Right kidney (tissue), 1 donor: ENCODE data around the gene SPOCK3.
"Not testable (repeated sequence)": the region's sequence is repeated elsewhere in the genome, so short reads cannot be mapped to it uniquely, and the experiment has no call there.

Source experiments
- DNase-seq: peaks from one replicate; pipeline ENCODE4 v3.0.0-alpha.2; 2016

The SPOCK3 gene

GRCh38 chr4:166957451-166957850 lies 276.8 kb downstream of the SPOCK3 start:
- DNase-seq: no peak

- no peak for DNase-seq
Measured at GRCh38 chr4:166956484-166956883, 277.8 kb downstream of the SPOCK3 start.

GRCh38 chr4:166941629-166942028 lies 292.7 kb downstream of the SPOCK3 start:
- no peak for DNase-seq

GRCh38 chr4:166930464-166930863 lies 303.8 kb downstream of the SPOCK3 start:
- no peak for DNase-seq

GRCh38 chr4:166924424-166924823 lies 309.9 kb downstream of the SPOCK3 start:
- no peak for DNase-seq

GRCh38 chr4:166913926-166914325 lies 320.4 kb downstream of the SPOCK3 start:
- DNase-seq: no peak

GRCh38 chr4:166903408-166903807 lies 330.9 kb downstream of the SPOCK3 start:
- peak; percentile 3 for DNase-seq

GRCh38 chr4:166902941-166903340 lies 331.4 kb downstream of the SPOCK3 start:
- no peak for DNase-seq

GRCh38 chr4:166896254-166896653 lies 338.0 kb downstream of the SPOCK3 start:
- DNase-seq: no peak

- DNase-seq: no peak
Measured at GRCh38 chr4:166895771-166896170, 338.5 kb downstream of the SPOCK3 start.

- no peak for DNase-seq
Measured at GRCh38 chr4:166887457-166887856, 346.8 kb downstream of the SPOCK3 start.

GRCh38 chr4:166886718-166887117 lies 347.6 kb downstream of the SPOCK3 start:
- no peak for DNase-seq

GRCh38 chr4:166882221-166882620 lies 352.1 kb downstream of the SPOCK3 start:
- DNase-seq: no peak

GRCh38 chr4:166875821-166876220 lies 358.5 kb downstream of the SPOCK3 start:
- no peak for DNase-seq

- DNase-seq: no peak
Measured at GRCh38 chr4:166862032-166862431, 372.3 kb downstream of the SPOCK3 start.

GRCh38 chr4:166850398-166850797 lies 383.9 kb downstream of the SPOCK3 start:
- DNase-seq: not testable (repeated sequence)

- no peak for DNase-seq
Measured at GRCh38 chr4:166846939-166847338, 387.4 kb downstream of the SPOCK3 start.

- no peak for DNase-seq
Measured at GRCh38 chr4:166842795-166843261, 391.5 kb downstream of the SPOCK3 start.

GRCh38 chr4:166839615-166840251 lies 394.6 kb downstream of the SPOCK3 start:
- DNase-seq: no peak

GRCh38 chr4:166838975-166839614 lies 395.2 kb downstream of the SPOCK3 start:
- no peak for DNase-seq

GRCh38 chr4:166836865-166837264 lies 397.4 kb downstream of the SPOCK3 start:
- no peak for DNase-seq

GRCh38 chr4:166827629-166828028 lies 406.7 kb downstream of the SPOCK3 start:
- DNase-seq: no peak

GRCh38 chr4:166827167-166827566 lies 407.1 kb downstream of the SPOCK3 start:
- DNase-seq: no peak

GRCh38 chr4:166823848-166824247 lies 410.4 kb downstream of the SPOCK3 start:
- DNase-seq: no peak
